NCI-H446 treated with DMSO at 0.1 percent for 48 hours (cell line): Measurements from ENCODE around the gene RNF215.
"Not testable (repeated sequence)": the region's sequence is repeated elsewhere in the genome, so short reads cannot be mapped to it uniquely, and the experiment has no call there.

ENCODE experiments used
- DNase-seq: peaks from one replicate; lab custom pipeline; 2025; lab: John Stamatoyannopoulos, UW

The RNF215 gene

DNA sequence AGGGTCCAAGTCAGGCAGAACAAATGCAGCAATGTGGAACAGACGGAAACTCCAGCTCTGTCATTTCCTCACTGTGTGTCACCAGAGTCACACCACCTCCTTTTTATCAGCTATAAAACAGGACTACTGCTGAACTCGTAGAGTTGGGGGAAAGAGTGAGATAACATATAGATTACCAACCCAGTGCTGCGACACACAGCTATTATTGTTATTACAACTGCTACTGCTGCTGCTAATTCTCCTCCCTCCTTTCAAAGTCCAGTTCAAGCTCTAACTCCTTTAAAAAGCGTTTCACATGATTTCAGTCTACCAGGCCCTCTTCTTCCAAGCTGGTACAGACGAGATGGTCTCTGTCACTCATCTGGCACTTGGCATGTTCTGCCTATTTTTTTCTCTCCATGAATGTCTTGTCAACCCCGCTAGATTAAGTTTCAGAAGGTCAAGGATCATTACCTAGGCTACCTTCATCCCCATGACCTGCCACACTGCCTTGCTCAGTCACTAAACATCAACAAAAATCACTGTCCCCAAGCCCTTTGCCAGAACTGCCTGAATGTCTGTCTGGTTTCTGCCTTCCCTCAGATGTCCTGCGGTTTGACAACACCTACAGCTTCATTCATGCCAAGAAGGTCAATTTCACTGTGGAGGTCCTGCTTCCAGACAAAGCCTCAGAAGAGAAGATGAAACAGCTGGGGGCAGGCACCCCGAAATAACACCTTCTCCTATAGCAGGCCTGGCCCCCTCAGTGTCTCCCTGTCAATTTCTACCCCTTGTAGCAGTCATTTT lies 34.7 kb upstream of the RNF215 start:
- no peak for DNase-seq

DNA sequence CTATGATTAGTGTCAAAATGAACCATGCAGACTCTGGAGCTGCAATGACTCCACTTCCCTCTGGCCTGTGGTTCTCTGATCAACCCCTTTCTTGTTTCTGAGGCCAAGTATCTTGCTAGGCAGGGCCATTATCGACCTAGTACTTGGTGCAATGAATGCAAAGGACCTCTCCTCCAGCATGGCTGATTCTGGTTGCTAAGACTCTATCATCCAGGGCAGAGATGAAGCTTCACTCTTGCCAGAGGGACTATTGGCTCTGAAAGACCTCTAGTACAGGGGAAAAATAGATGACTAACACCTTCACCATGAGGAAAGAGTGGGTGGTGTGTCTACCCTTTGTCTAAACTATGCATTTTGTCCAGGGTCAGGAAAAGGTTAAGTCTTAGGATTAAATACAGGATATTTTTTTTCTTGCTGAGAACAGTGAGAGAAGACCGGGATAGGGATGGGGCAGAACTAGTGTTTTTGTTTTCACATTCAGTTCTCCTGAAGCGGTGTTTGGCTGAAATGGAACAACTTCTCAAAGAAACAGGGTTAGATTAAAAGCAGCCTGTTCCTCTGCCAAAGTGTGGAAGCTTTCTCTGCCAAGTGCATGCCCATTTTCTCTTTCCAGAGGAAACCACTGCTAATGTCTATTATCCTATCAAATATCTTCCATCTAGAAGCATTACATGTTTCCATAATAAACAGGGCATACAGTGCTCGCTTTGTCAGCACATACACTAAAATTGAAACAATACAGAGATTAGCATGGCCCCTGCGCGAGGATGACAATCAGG lies 33.3 kb upstream of the RNF215 start:
- DNase-seq: no peak

GRCh38 chr22:30416837-30417236 lies 29.6 kb upstream of the RNF215 start:
- DNase-seq: no peak

- DNase-seq: no peak
Observed at GRCh38 chr22:30416403-30416802, 29.2 kb upstream of the RNF215 start.

- DNase-seq: no peak
Observed at GRCh38 chr22:30414525-30415047, 27.4 kb upstream of the RNF215 start.

- no peak for DNase-seq
Observed at GRCh38 chr22:30413745-30414524, 26.7 kb upstream of the RNF215 start.

DNA sequence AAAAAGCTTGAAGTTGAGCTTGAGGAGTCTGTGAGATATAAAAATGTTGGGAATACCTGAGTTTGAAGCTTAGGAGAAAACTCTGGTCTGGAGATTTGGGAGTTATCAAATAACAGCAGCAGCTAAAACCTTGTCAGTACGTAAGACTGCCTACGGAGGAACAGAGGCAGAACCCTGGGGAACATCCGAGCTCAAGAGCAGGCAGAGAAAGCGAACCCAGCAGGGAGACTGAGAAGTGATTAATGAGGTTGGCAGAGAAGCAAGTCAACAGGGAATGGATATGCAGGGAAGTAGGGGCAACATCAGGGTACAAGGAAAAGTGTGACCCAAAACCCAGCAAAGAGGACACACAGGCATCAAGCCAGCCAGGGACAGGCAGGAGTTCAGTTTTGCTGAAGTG lies 25.8 kb upstream of the RNF215 start:
- no peak for DNase-seq

DNA sequence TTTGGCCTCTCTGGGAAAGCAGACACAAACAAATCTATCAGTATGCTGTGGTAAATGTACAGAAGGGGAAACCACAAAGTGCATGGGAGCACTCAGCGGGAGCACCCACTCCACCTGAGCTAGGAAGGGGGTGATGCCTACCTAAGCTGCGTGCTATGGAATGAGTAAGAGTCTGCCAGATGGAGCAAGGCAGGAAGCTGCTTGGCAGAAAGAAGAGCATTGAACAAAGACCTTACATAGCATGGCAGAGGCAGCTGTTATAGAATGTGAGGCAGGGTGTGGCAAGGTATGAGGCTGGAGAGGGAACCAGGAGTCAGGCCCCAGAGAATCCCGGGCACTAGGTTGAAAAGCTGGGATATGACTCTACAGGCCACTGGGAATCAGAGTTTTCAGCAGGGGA lies 24.6 kb upstream of the RNF215 start:
- DNase-seq: no peak

DNA sequence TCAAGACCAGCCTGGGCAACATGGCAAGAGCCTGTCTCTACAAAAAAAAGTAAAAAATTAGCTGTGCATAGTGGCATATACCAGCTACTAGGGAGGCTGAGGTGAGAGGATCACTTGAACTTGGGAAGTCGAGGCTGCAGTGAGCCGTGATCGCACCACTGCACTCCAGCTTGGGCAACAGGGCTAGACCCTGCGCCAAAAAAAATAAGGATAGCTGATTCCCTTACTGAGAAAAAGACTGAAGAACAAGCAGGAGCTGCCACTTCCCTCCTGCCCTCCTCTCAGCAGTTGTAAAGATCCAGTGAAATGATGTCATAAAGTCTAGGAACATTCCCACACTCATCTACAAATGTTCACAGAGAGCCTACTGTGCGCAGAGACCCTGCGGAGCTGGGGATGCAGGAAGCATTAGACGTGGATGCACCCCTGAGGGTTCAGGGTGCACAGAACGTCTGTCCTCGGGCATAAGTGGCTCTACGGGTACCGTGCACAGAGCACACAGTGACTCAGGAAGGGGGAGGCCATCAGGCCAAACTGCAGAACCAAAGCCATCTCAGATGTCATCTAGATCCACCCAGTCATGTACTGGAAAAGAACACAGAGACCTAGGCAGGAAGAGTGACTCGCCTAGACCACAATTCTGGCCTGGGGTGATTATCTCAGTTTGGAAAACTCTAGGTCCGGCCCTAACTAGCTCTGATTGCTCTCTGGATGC lies 21.3 kb upstream of the RNF215 start:
- no peak for DNase-seq

- no peak for DNase-seq
Observed at GRCh38 chr22:30406400-30406799, 19.2 kb upstream of the RNF215 start.

DNA sequence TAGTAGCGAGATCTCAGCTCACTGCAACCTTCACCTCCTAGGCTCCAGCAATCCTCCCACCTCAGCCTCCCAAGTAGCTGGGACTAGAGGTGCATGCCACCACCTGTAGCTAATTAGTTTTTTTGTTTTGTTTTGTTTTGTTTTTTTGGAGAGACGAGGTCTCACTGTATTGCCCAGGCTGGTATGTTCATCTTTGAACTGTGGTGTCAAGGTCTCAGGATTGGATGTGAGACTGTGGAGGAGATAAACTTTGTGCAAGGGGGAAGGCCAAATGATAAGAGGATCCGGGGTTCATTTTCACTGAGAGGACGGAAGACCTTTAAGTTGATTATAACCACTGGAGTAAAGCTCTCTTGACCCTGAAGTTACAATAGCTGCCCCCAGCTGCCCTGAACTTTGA lies 18.5 kb upstream of the RNF215 start:
- DNase-seq: no peak

GRCh38 chr22:30404307-30404706 lies 17.1 kb upstream of the RNF215 start:
- no peak for DNase-seq

- DNase-seq: not testable (repeated sequence)
Observed at GRCh38 chr22:30402766-30403104, 15.5 kb upstream of the RNF215 start.

GRCh38 chr22:30402028-30402765 lies 15.0 kb upstream of the RNF215 start:
- DNase-seq: no peak

- not testable (repeated sequence) for DNase-seq
Observed at GRCh38 chr22:30401024-30401423, 13.8 kb upstream of the RNF215 start.

DNA sequence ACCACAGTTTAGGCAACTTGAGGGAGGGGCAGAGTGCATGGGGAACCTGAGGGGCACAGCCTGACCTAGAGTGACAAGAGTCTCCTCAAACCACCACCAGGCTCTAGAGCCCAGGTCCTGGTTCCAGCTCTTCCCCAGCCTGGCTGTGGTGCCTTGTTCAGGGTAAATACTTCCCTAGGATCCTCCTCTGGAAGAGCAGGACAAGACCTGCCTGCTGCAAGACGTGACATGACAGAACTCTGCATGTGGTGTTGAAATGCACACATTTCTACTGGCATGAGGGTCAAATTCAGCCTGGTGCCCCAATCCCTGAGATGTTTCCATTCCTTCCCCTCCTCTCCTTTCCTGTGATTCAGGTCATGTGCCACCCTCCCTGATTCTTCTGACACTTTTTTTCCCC lies 12.9 kb upstream of the RNF215 start:
- no peak for DNase-seq

GRCh38 chr22:30399718-30400117 lies 12.5 kb upstream of the RNF215 start:
- no peak for DNase-seq

GRCh38 chr22:30398685-30399680 lies 11.8 kb upstream of the RNF215 start:
- no peak for DNase-seq

GRCh38 chr22:30397656-30398635 lies 10.7 kb upstream of the RNF215 start:
- no peak for DNase-seq
